Muscle of back (tissue), 13 donors: ENCODE data around the gene SNRNP48. TPM values are rescaled to one million over a fixed set of nuclear protein-coding genes. Genes with fewer than 3 reads are reported as not detected.

Source experiments
- DNase-seq, 3 donors: peaks; one replicate each; pipeline versions ENCODE4 v3.0.0 to v3.0.0-alpha.2; 2013
- long read RNA-seq, 9 donors: transcript quantifications; one replicate each; lab custom pipeline, GENCODE V29; 2026
- polyA plus RNA-seq, 10 donors: library from polyadenylated mRNA; unstranded; fragments of 120-200 nt; gene quantifications; one replicate each; pipeline ENCODE4 v1.2.1, GENCODE V29; 2013; ENCODE audit not compliant: insufficient read length in 10 of 10

SNRNP48 gene
- polyA plus RNA-seq, result 10 to 100 TPM in 9 of 10 donors, 1 to 10 TPM in 1; 8.9 to 19.6 (median 13.6) TPM
- long read RNA-seq, donor 1, full-length matches to known transcripts, result 6 of 6 reads
- long read RNA-seq, donor 1, partial matches to known transcripts, result 0 of 6 reads
- long read RNA-seq, donor 1, other reads (novel, unspliced or antisense), result 0 of 6 reads
- long read RNA-seq, donor 2, full-length matches to known transcripts, result 4 of 4 reads
- long read RNA-seq, donor 2, partial matches to known transcripts, result 0 of 4 reads
- long read RNA-seq, donor 2, other reads (novel, unspliced or antisense), result 0 of 4 reads
- long read RNA-seq, donor 3, result 0 reads
- long read RNA-seq, donor 4, full-length matches to known transcripts, result 1 of 1 reads
- long read RNA-seq, donor 4, partial matches to known transcripts, result 0 of 1 reads
- long read RNA-seq, donor 4, other reads (novel, unspliced or antisense), result 0 of 1 reads
- long read RNA-seq, donor 5, result 0 reads
- long read RNA-seq, donor 6, full-length matches to known transcripts, result 4 of 4 reads
- long read RNA-seq, donor 6, partial matches to known transcripts, result 0 of 4 reads
- long read RNA-seq, donor 6, other reads (novel, unspliced or antisense), result 0 of 4 reads
- long read RNA-seq, donor 7, full-length matches to known transcripts, result 2 of 2 reads
- long read RNA-seq, donor 7, partial matches to known transcripts, result 0 of 2 reads
- long read RNA-seq, donor 7, other reads (novel, unspliced or antisense), result 0 of 2 reads
- long read RNA-seq, donor 8, full-length matches to known transcripts, result 3 of 3 reads
- long read RNA-seq, donor 8, partial matches to known transcripts, result 0 of 3 reads
- long read RNA-seq, donor 8, other reads (novel, unspliced or antisense), result 0 of 3 reads
- long read RNA-seq, donor 9, result 0 reads

DNA sequence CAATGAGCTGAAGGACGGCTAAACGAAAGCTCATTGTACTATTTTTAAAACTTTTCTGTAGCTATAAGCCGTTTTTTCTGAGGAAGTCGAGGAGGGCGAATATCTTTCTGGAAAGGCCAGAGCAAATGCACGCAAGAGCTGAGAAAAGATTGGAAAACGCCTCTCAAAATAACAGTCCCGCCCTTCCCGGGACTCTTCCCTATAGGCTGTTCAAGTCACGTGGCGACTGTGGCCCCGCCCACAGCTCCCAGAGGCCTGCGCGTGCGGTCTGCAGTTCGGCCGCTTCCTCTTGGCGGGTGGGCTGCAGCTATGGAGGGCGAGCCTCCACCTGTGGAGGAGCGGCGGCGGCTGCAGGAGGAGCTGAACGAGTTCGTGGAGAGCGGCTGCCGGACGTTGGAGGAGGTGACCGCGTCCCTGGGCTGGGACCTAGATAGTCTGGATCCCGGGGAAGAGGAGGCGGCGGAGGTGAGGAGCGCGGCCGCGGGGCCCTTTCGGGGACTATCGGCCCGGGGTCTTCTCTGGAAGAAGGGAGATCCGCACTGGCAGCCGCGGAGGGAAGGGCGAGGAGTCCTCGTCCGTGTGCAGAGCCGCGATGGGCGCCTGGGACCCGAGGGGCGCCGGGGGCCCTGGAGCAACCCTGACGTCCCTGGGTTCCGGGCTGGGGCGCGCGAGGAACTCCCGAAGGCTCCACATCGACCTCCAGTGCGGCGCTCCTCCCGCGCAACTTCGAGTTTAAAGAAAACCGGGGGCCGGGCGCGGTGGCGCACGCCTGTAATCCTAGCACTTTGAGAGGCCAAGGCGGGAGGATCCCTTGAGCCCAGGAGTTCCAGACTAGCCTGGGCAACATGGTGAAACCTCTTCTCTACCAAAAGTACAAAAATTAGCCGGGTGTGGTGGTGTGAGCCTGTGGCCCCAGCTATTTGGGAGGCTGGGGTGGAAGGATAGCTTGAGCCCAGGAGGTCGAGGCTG is at the start of gene SNRNP48:
Gene SNRNP48, plus strand, starts transcription at position 250 of the 969 bp plus-strand sequence. Its CDS starts 60 bp downstream, at position 310.
- peak; percentile 95 to 98 (median 96) for DNase-seq

- peak in 1 of 3 donors; percentile 17 for DNase-seq
These were observed 49.4 kb upstream of the SNRNP48 start for GRCh38 chr6:7540595-7540994.

DNA sequence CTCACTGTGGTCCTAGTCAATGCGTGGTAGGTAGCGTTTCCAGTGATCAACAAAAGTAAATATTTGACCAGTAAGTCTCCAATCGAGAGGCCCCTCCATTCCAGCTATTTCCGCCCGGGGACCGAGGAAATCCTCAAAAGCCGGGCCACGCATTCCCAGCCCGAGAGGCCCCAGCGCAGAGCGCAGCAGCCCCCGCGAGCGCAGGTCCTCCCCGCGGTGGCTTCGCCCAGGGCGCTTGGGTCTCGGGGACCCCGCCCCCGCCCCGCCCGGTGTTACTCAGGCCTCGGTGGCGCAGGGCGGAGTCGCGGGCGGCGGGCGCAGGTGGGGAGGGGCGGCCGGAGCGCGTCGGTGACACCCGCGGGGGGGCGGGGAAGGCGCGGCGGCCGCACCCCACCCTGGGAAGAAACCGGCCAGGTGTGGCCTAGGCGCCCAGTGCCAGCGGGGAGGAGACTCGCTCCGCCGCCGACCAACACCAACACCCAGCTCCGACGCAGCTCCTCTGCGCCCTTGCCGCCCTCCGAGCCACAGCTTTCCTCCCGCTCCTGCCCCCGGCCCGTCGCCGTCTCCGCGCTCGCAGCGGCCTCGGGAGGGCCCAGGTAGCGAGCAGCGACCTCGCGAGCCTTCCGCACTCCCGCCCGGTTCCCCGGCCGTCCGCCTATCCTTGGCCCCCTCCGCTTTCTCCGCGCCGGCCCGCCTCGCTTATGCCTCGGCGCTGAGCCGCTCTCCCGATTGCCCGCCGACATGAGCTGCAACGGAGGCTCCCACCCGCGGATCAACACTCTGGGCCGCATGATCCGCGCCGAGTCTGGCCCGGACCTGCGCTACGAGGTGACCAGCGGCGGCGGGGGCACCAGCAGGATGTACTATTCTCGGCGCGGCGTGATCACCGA is 48.6 kb upstream of the SNRNP48 start, which contains the start of gene DSP:
Gene DSP, plus strand, starts transcription at position 497 of the 890 bp plus-strand sequence. Its CDS starts 245 bp downstream, at position 742.
- DNase-seq, result peak; percentile 6 to 69 (median 23)

DNA sequence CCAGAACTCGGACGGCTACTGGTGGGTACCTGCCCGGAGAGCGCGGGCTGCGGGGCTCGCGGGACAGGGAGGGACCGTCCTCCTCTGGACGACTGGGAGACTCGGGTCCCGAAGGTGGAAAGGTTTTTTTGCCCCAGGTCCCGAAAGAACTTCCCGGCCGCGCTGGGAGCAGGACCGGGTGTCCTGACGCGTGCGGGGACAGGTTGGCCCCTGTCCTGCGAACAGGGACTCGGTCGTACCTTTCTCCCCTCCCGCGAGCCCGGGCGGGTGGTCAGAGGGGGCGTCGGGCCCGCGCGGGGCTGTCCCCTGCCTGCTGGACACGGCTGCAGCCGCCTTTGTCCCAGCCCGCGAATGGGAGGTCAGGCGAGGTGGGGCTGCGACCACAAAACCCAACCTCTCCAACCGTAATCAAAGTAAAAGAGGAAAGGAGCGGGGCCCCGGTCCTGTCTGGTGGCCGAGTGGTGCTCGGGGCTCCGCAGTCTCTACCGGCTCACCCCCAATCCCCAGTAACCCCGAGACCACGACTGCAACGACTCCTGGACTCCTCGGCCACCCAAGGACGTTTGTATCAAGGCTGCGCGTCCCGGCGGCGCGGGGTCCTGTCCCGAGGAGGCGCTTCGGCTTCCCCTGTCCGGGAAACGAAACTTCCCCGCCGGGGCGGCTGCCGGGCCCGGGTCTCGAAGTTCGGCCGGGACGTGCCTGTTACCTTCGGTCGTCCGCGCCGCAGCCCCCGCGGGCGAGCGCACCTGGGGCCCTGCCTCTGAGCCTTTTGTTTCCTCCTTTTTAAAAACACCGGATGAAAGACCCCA is 47.7 kb upstream of the SNRNP48 start:
- peak in 2 of 3 donors; percentile 21 to 63 for DNase-seq

DNA sequence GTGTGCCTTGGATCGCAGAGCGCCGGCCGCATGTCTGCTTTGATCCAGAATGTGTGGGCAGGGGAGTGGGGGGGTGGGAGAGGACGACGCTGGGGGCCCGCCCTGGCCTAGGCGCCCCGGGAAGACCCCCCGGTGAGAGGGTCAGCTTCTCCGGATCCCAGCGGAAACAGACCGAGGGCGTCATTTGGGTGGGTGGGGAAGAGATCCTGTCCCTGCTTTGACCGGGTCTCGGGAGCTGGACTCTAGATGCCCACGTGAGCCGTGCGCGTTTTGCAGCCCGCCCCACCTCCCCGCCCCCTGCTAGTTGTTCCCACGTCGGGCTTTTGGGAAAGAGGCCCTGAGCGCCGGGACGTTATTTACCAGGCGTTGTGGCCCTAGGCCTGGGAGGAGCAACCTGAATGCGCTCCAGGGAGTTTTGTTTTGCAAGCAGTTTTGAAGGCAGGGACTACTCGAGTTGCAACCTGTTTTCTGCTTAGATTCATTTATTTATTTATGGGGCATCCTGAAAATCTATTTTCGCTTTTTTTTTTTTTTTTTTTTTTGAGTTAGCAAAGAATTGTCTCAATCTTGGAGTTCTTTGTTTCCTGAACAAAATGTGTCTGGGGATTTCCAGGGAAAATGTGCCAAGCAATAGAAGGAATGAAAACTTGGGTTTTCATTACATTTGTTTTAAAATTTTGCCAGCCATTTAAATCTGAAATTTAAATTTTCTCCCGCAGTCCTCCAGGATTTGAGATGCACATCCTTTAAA is 46.9 kb upstream of the SNRNP48 start:
- DNase-seq, result peak in 2 of 3 donors; percentile 12 to 46

- peak in 2 of 3 donors; percentile 6 to 38 for DNase-seq
These were observed 46.1 kb upstream of the SNRNP48 start for GRCh38 chr6:7543789-7544424.

GRCh38 chr6:7544597-7544996 is 45.4 kb upstream of the SNRNP48 start:
- DNase-seq, result no peak

DNA sequence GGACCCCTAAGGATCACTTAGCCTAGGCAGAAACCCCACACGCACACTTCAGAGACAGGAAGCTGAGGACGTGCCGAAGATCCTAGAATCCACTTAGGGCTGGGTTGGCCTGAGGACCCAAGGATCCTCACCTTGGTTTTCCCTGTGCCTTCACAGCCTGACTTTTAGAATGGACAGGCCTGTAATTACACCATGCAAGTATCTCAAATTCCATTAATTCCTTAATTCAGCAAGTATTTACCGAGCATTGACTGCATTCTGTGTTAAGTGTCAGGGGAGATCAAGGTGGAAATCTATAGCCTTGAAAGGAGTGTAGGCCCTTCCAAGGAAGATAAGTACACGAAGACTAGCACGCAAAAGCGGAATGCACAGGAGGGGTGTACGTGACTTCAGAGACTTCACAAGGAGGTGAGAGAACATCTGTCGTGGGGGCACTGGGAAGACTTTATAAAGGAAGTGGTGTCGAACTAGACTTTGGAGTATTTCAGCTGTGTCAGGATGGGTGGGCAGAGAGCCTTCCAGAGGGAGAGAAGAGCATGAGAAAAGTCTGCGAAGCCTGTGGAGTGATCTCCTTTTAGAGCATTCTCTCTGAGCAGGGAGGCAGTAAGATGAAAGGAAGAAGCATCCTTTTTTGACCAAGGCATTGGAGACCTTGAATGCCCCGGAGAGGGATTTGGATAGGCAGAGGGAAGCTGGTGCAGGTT is 44.5 kb upstream of the SNRNP48 start:
- no peak for DNase-seq

DNA sequence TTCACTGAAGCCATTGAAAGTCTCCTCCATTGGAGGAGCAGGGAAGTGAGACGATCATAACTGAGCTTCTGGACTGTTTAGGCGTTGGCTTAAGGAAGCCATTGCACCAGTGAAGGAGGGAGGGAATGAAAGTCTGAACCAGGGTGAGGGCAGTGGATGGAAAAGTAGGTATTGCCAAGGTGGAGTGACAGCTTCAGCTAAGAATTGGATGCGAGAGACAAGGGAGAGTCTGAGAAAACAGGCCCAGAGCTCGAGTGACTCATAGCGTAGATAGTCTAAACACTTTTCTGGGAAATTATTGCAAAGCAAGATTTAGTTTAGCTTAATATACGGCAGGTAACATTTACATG is 44.0 kb upstream of the SNRNP48 start:
- no peak for DNase-seq

DNA sequence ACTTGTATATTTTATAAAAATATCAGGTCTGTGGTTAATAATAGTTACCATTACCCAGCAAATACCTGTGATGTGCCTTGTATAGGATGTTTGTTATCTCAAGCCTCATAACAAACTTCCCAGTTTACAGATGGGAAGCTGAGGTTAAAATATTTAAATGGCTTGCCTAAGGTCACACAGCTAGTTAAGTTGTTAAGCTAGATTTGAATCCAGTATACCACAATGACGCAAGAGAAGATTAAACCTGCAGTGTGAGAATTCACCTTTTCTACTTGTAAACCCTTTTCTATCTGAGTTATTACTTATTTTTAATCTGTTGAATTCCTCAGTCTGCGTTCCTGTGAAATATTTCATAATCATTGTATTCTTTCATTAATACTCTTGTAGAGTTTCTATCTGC is 43.6 kb upstream of the SNRNP48 start:
- DNase-seq, result no peak

GRCh38 chr6:7546896-7547295 is 43.1 kb upstream of the SNRNP48 start:
- no peak for DNase-seq

GRCh38 chr6:7547315-7547714 is 42.7 kb upstream of the SNRNP48 start:
- no peak for DNase-seq

DNA sequence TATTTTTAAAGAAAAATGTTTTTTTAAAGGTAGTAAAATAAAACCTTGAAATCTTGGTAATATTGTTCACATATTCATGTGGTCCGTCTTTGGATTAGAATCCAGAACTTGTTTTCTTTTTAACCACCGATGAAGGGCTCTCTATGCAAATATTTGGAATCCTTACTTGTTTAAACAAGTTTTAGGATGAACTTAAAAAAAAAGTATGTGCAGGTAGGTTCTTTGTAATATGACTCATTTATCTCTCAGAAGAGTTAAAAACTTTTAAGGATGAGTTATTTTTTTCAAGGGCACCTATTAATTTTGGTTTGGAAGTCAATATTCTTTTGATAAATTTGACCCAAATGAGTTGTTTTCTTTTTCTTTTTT is 39.6 kb upstream of the SNRNP48 start:
- no peak for DNase-seq

GRCh38 chr6:7554533-7555275 is 35.3 kb upstream of the SNRNP48 start:
- no peak for DNase-seq

DNA sequence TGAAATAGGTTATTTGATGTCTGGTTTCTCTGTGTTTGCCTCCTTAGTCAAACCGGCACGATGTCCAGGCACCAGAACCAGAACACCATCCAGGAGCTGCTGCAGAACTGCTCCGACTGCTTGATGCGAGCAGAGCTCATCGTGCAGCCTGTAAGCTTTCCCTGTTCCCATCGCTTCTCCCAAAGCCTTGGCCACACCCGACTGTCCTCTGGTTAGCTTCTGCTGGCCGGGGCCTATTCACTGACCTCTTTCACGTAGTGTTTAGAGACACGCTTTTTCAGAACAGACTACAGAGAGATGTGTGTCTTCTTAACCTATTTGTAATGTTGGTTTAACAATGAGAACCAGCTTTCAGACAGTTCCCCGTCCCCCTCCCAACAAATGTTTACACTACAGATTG is 34.3 kb upstream of the SNRNP48 start:
- no peak for DNase-seq

GRCh38 chr6:7556394-7557106 is 33.4 kb upstream of the SNRNP48 start:
- no peak for DNase-seq
